T follicular helper cell (primary cell): ENCODE measurements around the gene TRIM29.

Experiments
- DNase-seq: peaks from one replicate; pipeline ENCODE4 v3.0.0-alpha.2; 2020; ENCODE audit warnings: low read depth

The TRIM29 gene

DNA sequence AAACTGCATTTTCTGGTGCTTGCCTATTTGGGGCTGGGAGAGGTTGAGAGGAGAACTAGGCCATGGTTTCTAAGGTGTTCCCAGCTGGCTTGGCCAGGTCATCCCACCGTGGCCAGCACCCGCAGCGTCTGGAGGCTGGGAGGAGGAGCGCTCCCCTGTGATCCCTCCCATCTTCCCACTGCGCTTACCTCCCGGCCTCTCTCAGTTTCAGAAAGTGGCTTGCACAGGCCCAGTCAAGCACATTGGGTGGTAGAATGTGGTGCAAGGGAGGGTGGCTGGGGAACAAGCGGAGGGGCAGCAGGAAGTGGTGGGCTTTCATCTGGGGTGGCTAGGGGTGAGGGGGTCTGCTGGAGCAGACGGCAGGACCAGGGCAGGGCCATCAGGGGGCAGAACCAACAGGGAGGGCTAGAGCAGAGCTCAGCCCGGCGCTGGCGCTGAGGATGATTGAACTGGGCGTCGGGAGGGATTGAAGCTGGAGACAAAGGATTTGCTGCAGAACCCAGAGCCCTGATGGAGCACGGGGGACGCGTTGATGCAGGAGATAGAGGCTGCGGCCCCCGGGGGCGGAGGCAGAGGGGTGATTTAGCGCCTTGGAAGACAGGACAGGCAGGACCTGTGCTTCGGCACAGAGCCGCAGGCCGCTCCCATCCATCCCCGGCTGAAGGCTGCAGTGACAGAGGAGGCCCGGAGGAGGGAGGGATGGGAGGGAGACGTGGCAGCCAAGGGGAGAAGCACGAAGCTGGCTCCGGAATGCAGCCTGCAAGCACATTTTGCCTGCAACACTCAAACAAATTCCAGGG, 76.0 kb downstream of the TRIM29 start:
- DNase-seq = no peak
